Skeletal muscle satellite cell (primary cell): ENCODE results near the gene ALDH3A1.

Source experiments
- H3K27me3 ChIP-seq: 2 replicates; pipeline ENCODE4 v1.7.0; 2013; ENCODE audit warnings: low read length; ENCODE audit not compliant: control insufficient read depth, insufficient read depth
- H3K36me3 ChIP-seq: 2 replicates; pipeline ENCODE4 v1.7.0; 2013; ENCODE audit warnings: mild to moderate bottlenecking, control low read depth, low read length; ENCODE audit not compliant: insufficient read depth
- H3K4me1 ChIP-seq: 2 replicates; pipeline ENCODE4 v1.7.0; 2013; ENCODE audit warnings: low read length; ENCODE audit not compliant: control insufficient read depth, insufficient read depth
- H3K4me2 ChIP-seq: 2 replicates; pipeline ENCODE4 v1.7.0; 2013; ENCODE audit warnings: mild to moderate bottlenecking, low read length
- H3K4me3 ChIP-seq: 2 replicates; pipeline ENCODE4 v1.7.0; 2013; ENCODE audit warnings: low read length
- H3K9ac ChIP-seq: 2 replicates; pipeline ENCODE4 v1.7.0; 2013; ENCODE audit warnings: mild to moderate bottlenecking, low read depth, low read length, moderate library complexity
- H3K9me3 ChIP-seq: replicated peaks from 2 replicates; pipeline ENCODE4 v1.7.0; 2013; ENCODE audit warnings: mild to moderate bottlenecking, control low read depth, low read length

ALDH3A1 gene

DNA sequence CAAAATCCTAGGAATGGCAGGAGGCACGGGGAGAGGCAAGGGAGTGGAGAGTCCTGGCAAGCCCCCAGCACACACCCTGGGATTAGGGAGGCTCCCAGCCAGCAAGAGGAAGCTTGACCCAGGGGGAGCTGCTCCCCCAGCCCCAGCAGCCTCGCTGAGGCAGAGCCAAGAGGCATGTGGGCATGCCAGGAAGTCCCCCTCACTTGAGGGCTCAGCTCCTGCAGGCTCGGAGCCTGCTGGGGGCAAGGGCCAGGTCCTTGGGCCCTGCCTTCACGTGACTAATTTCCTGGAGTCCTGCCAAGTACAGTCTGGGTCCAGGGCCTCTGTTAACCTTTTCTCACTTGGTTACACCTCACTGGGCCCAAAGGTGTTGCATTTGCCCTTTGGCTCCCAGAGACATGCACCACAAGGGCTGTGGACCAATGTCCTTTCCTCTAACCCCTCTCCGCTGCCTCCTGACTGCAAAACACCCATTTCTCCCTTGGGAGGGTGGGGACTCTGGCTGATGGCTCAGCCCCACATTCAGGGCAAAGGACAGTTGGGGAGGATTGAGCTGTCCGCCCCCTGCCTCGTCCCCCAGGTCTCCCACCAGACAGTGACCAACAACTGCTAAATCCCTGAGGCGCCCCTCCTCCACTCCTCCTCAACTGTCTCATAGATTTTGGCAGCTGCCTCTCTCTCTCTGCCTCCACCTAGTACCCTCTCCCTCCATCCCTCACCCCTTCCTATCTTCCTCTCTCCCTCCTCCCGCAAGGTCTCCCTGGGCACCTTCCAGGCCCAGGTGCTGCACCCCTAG is 27.3 kb downstream of the ALDH3A1 start:
- H3K9me3 ChIP-seq: no peaks in the 10 kb centered on the region
- no peak overlapping the region for H3K4me2 ChIP-seq
- no peak overlapping the region for H3K4me3 ChIP-seq
- peaks cover 15% of the 10 kb centered on the region for H3K27me3 ChIP-seq
- H3K9ac ChIP-seq: no peak overlapping the region
- peaks cover 25% of the 10 kb centered on the region for H3K4me1 ChIP-seq
- H3K36me3 ChIP-seq: no peaks in the 10 kb centered on the region

DNA sequence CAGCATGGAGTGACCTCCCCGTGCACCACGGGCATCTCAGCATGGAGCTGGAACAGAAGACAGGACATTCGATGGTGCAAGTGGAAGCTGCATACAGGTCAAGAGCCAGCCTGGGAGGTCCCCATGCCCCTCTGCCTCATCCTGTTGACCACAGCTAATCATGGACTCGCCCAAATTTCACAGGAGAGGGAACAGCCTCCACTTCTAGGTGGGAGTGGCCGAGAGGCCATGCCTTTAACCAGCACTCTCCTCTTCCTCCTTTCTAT is 28.0 kb downstream of the ALDH3A1 start:
- Histone ChIP-seq H3K9ac (no peak overlapping the region), H3K4me1 (peaks cover 23% of the 10 kb centered on the region)

DNA sequence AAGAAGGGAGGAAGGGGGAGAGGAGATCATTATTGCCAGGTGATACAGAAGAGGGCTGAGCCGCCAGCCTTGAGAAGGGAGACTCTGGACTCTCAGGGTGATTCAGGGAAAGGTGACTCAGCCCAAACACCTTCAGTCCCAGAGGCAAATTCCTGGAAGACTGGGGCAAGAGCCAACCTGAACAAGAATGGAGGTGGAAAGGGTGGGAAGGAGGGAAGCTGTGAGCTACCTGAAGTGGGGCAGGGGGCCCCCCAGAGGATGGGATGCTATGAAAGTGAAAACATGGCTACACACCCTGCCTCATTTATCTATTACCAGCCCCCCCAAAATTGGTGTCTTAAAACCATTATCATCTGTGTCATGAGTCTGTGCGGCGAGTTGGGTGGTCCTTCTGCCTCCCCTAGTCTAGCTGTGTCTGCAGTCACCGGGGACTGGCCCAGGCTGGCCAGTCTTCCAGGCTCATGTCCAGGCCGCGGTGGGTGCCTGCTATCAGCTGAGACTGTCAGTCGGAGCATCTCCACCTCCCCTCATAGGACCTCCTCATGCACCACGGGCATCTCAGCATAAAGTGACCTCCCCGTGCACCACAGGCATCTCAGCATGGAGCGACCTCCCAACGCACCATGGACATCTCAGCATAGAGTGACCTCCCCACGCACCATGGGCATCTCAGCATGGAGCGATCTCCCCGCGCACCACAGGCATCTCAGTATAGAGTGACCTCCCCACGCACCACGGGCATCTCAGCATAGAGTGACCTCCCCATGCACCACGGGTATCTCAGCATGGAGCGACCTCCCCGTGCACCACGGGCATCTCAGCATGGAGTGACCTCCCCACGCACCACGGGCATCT is 28.5 kb downstream of the ALDH3A1 start:
- H3K4me1 ChIP-seq: peaks cover 17% of the 10 kb centered on the region
- H3K4me2 ChIP-seq: no peak overlapping the region
- no peaks in the 10 kb centered on the region for H3K36me3 ChIP-seq
- no peaks in the 10 kb centered on the region for H3K9me3 ChIP-seq
- peaks cover 15% of the 10 kb centered on the region for H3K27me3 ChIP-seq
- H3K9ac ChIP-seq: no peak overlapping the region
- no peak overlapping the region for H3K4me3 ChIP-seq

More for the DNA sequence above, 28.0 kb downstream of the ALDH3A1 start:
- Histone ChIP-seq H3K9me3 (no peaks in the 10 kb centered on the region), H3K4me3 (no peak overlapping the region), H3K36me3 (no peaks in the 10 kb centered on the region), H3K27me3 (peaks cover 15% of the 10 kb centered on the region), H3K4me2 (no peak overlapping the region)

DNA sequence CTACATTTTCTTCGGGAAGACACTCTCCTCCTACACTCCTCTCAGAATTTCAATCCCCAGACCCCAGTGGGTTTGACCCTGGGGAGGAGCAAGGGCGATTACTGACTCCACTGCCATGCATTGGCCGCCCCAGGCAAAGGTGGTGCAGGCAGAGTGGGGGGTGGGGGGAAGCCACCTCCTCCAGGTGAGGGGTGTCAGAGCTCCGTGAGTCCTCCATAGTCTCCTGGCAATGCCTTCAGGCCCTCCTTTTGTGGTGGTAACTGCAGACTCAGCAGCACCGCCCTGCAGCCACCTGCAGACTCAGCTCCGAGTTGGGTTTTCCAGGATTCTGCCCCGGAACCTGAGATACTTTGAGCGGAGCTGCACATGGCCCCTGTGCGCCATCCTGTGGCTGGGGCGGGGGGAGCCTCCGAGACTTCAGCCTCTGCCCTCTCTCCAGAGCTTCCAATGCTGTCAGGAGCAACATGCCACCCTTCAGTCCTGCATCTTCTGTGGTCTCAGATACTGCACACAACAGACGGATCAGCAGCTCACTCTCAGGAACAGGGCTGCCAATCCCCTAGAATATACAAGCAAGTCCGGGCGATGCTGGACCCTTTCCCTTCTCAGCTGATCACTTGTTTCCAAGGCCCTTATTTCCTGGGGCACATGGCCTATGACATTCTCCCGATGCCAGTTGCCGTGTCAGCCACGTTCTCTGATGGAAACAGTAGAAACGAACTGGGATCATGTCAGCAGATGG is 29.3 kb downstream of the ALDH3A1 start:
- no peaks in the 10 kb centered on the region for H3K36me3 ChIP-seq
- H3K27me3 ChIP-seq: peaks cover 15% of the 10 kb centered on the region
- no peak overlapping the region for H3K4me3 ChIP-seq
- no peak overlapping the region for H3K4me2 ChIP-seq
- peaks cover 10% of the 10 kb centered on the region for H3K4me1 ChIP-seq
- H3K9me3 ChIP-seq: no peaks in the 10 kb centered on the region
- no peak overlapping the region for H3K9ac ChIP-seq

DNA sequence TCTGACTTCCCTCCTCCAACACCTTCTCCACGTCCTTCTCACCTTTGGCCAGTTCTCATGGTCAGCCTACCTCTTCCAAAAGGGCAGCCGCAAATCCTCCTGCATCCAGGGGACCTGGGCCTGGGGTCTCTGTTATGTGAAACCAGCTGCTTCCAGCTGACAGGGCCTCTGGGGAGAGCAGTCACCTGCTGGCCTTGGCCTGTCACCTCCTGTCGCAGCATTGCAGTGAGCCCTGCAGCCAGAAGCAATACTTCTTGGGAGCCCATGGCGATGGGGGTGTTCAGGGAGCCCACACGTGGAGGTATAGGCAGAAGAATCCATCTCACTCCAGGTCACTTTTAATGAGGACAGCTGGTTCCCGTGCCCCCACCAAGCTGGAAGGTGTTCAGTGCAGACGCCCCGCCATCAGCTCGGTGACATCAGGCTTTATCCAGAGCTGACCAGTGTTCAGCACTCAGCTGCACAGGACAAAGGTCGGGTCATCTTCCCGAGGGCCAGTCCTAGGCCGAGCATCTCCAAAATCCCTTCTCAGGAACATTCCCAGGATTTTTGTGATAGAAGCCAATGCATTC is 30.0 kb downstream of the ALDH3A1 start:
- Histone ChIP-seq H3K4me3 (no peak overlapping the region), H3K4me1 (peaks cover 10% of the 10 kb centered on the region), H3K9ac (no peak overlapping the region), H3K27me3 (peaks cover 15% of the 10 kb centered on the region), H3K36me3 (no peaks in the 10 kb centered on the region), H3K4me2 (no peak overlapping the region), H3K9me3 (no peaks in the 10 kb centered on the region)

DNA sequence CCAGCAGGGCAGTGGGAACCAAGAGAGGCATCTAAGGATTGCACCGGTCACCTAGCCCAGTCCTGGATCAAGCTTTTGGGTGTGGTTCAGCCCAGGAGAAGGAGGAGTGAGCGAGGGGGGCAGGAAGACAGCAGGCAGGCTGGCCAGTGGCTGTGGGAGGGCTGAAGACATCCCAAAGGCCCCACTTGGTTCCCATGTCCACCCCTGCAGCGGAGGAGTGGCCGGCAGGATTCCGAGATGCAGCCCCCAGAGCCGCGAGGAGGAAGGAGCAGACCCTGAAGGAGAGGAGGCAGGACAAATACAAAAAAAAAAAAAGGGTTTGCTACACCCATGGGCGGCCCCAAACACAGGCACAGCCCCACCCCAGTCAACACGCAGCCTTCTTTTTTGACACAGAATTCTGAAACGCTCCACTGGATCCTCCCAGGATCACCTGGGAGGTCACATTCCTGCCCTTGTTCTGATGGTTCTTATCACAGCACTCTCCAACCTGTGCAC is 30.6 kb downstream of the ALDH3A1 start:
- H3K4me3 ChIP-seq: no peak overlapping the region
- H3K4me1 ChIP-seq: peaks cover 10% of the 10 kb centered on the region
- no peaks in the 10 kb centered on the region for H3K9me3 ChIP-seq
- H3K4me2 ChIP-seq: no peak overlapping the region
- H3K36me3 ChIP-seq: no peaks in the 10 kb centered on the region
- peaks cover 15% of the 10 kb centered on the region for H3K27me3 ChIP-seq
- no peak overlapping the region for H3K9ac ChIP-seq

DNA sequence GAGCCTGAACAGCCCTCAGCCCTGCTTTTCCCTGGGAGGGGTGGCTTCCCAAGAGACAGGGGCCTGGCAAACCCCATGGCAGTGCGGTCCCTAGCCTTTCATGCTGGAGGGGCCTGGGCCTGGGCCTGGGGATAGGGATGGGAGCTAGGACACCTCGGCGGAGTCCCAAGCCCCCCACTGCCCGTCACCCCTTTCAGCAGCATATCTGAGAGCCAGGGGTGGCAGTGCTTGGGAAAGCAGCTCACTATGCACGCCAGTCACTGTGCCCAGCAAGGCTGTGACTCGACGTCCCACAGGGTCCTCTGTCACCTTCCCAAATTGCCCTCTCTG is 31.1 kb downstream of the ALDH3A1 start:
- no peak overlapping the region for H3K9ac ChIP-seq
- H3K4me3 ChIP-seq: no peak overlapping the region

DNA sequence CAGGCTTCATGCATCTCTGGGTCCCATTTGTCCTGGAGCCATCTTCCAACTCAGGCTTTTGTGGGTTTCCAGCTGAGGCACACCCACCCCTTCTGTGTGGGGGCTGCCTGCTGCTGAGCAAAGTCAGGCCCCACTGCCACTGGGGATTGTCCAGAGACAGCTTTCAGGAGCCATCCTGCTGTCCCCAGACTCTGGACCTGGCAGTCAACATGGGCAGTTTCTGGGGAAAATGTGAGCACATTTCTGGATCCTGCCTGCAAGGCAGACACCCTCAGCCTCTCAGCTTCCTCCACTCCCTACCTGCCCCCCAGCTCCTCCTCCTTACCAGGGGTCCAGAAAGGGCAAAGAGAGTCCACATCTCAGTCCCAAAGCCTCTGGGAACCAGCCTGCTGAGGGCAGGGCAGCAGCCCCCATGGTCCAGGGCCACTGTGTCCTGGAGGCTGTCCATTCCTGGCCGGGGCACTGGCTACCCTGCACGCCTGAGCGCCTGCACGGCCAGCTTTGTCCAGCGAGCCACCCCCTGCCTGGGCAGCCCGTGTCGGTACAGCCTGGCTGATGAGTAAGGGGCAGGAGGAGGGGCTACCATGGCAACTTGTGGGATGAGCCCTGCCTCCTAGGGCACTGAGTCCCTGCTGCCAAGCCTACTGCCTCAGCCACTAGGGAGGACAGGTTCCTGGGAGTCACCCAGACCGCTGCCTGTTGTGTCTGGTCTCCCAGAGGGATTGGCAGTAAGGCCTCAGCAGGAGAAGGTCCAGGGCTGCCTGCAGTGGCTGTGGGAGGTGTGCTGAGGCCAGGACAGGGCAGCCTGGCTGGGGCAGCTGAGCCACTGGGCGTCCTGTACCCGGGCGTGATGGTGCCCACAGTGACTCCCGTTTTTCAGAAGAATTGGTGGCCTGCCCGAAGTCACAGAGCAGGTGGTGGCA is 31.7 kb downstream of the ALDH3A1 start, which contains the start of gene SLC47A2:
TSS of gene SLC47A2 (minus strand) at position 477 of the 923 bp plus-strand sequence. CDS start at position 448, 29 bp downstream.
- H3K36me3 ChIP-seq: no peaks in the 10 kb centered on the region
- H3K9ac ChIP-seq: no peak within 1 kb of the TSS
- peaks cover 10% of the 10 kb centered on the region for H3K4me1 ChIP-seq
- peaks cover 15% of the 10 kb centered on the region for H3K27me3 ChIP-seq
- no peak within 1 kb of the TSS for H3K4me3 ChIP-seq
- H3K4me2 ChIP-seq: peak within 1 kb of the TSS; percentile 6
- no peaks in the 10 kb centered on the region for H3K9me3 ChIP-seq

More for the DNA sequence above, 31.1 kb downstream of the ALDH3A1 start:
- H3K27me3 ChIP-seq: peaks cover 15% of the 10 kb centered on the region
- no peak overlapping the region for H3K4me2 ChIP-seq
- peaks cover 10% of the 10 kb centered on the region for H3K4me1 ChIP-seq
- no peaks in the 10 kb centered on the region for H3K9me3 ChIP-seq
- no peaks in the 10 kb centered on the region for H3K36me3 ChIP-seq

DNA sequence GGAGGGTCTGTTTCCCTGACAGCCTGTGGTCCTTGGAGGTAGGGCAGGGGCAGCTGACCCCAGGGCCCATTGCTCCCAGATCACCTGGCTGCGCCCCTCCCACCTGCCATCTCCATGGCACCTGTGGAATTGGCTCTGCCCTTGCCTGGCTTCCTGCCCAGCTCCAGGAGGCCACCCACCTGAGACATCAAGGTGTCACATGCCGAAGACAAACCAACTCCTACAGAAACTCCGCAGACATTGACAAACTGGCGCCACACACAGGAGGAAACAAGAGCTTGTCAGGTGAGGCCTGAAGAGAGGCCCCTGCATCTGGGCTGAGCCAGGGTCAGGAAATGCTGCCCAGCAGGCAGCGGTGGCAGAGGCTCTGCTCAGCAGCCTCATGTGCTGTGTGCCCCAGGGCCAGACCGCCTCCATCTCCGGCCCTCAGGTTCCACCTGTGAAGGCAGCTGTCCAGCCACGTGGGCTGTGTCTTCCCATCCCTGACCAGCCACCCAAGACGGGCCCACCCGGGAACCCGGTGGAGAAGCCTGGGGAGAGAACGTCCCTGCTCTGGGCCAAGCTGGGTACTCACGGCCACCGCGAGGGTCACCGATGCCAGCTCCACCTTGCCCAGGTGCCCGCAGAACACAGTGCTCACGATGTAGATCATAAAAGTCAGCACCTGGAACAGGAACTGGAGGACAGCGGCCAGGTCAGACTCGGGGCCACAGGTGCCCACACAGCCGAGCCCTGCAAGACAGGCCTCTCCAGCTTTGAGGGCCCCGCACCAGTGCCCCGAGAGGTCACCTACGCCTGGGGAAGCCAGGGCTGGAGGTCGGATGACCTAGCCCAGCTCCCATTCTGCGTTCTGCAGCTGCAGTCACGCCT is 33.3 kb downstream of the ALDH3A1 start:
- no peaks in the 10 kb centered on the region for H3K36me3 ChIP-seq
- H3K4me1 ChIP-seq: peaks cover 10% of the 10 kb centered on the region
- peaks cover 8% of the 10 kb centered on the region for H3K27me3 ChIP-seq
- H3K4me2 ChIP-seq: no peak overlapping the region
- no peaks in the 10 kb centered on the region for H3K9me3 ChIP-seq
- no peak overlapping the region for H3K4me3 ChIP-seq
- no peak overlapping the region for H3K9ac ChIP-seq

DNA sequence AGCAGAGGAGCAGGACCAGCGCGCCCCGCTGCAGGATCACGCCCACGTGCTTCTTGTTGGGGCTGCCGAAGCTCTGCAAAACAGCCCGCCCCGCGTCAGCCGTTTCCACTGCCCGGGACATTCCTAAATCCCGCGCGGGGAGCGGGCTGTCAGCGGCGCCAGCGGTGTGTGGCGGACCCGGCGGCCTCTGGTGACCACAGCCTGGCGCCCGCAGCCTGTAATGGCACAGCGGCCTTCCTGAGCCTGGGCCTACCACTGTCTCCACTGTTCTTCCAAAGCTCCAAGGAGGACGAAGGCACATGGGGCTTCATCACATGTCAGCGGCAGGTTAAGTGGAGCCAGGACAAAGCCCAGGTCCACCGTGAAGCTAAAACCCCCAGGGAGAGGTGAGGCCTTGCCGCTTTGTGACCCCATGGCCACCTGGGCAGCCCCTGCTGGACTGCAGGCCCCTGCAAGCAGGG is 34.2 kb downstream of the ALDH3A1 start:
- no peak overlapping the region for H3K4me2 ChIP-seq
- no peaks in the 10 kb centered on the region for H3K9me3 ChIP-seq
- H3K36me3 ChIP-seq: no peaks in the 10 kb centered on the region
- H3K27me3 ChIP-seq: peaks cover 8% of the 10 kb centered on the region
- H3K9ac ChIP-seq: no peak overlapping the region
- H3K4me1 ChIP-seq: peaks cover 10% of the 10 kb centered on the region
- no peak overlapping the region for H3K4me3 ChIP-seq
